ENCODE measurements around the gene FYCO1. TPM values are rescaled to one million over a fixed set of nuclear protein-coding genes. Genes with fewer than 3 reads are reported as not detected.

The FYCO1 gene
- total RNA-seq, 4 donors from 2014 or later, result 35.8 to 51.2 (median 43.8) TPM

DNA sequence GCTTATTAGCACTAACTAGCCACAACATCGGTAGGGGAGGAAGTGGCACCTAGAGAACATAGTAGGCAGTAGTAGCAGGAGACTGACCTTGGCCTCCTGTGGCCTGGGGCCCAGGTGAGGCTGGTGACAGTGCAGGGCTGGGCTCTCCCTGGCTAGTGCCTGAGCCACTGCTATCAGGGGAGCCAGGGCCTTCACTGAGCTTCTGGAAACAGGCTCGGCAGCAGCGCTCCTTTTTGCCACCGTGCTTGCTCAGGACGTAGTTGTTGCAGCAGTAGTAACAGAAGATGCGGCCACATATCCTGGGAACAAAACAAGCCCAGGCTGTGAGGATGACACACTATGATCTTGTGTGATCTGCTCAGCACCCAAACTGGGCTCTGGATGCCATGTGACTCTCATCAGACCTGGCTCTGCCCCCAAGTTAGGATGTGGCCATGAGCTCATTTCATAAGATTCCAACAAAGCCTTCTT, 37.3 kb downstream of the FYCO1 start:
- H3K4me1 ChIP-seq, result no peaks in the 10 kb centered on the region
- H3K36me3 ChIP-seq, result peaks cover 0 to 86% (median 3%) of the 10 kb centered on the region in 3 donors
- no peak overlapping the region for H3K4me3 ChIP-seq
- TF ChIP-seq, protein P1, sequence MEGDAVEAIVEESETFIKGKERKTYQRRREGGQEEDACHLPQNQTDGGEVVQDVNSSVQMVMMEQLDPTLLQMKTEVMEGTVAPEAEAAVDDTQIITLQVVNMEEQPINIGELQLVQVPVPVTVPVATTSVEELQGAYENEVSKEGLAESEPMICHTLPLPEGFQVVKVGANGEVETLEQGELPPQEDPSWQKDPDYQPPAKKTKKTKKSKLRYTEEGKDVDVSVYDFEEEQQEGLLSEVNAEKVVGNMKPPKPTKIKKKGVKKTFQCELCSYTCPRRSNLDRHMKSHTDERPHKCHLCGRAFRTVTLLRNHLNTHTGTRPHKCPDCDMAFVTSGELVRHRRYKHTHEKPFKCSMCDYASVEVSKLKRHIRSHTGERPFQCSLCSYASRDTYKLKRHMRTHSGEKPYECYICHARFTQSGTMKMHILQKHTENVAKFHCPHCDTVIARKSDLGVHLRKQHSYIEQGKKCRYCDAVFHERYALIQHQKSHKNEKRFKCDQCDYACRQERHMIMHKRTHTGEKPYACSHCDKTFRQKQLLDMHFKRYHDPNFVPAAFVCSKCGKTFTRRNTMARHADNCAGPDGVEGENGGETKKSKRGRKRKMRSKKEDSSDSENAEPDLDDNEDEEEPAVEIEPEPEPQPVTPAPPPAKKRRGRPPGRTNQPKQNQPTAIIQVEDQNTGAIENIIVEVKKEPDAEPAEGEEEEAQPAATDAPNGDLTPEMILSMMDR (IDR thresholded peaks at IDR 0.05), result no peak
- no peak for TF ChIP-seq POLR2A (IDR thresholded peaks at IDR 0.05)
- no peaks in the 10 kb centered on the region for H3K27me3 ChIP-seq
- no peaks in the 10 kb centered on the region for H3K9me3 ChIP-seq
- H3K27ac ChIP-seq, result peak overlapping the region in 1 of 4 donors; percentile 38
- DNase-seq, result no peak

DNA sequence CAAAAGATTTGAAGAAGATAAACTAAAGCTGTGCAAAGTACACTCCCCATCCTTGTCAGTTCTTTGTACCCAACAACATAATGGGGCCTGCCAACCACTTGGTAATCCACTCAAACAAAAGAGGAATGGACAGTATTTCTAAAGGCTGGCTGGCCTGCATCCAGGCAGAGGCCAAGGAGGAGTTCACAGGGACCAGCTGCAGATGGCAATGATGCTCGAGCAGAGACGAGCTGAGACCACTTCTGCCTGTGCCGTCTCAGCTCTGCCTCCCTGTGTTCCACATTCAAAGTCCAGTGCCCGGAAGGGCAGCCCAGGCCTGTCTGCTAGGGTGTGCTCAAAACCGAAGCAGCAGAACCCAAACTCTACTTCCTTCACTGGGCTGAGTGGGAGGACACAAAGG, 38.0 kb downstream of the FYCO1 start:
- TF ChIP-seq, protein P1 (IDR thresholded peaks at IDR 0.05), result no peak
- TF ChIP-seq POLR2A (IDR thresholded peaks at IDR 0.05), result no peak
- H3K4me3 ChIP-seq, result no peak overlapping the region
- no peaks in the 10 kb centered on the region for H3K27me3 ChIP-seq
- H3K4me1 ChIP-seq, result no peaks in the 10 kb centered on the region
- no peak overlapping the region for H3K27ac ChIP-seq
- no peaks in the 10 kb centered on the region for H3K9me3 ChIP-seq
- peaks cover 0 to 88% (median 3%) of the 10 kb centered on the region in 3 donors for H3K36me3 ChIP-seq
- no peak for DNase-seq

DNA sequence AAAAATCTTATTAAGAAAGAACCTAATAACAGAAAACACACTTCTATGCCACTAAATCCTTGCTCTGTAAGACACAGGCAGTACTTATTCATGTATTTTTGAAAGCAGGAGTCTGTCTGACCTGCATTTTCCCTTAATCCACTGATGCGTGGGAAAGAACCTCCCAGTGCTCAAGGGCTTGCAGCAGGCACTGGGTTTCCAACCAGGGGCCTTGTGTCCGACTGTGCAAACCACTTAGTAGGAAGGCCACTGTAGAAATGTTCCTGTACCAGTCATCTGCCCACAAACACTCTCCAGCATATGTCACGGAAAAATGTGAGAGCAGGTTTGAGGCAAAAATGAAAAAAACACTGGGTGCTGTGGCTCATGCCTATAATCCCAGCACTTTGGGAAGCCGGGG, 39.9 kb downstream of the FYCO1 start:
- Histone ChIP-seq H3K27me3 (no peaks in the 10 kb centered on the region), H3K4me3 (no peak overlapping the region), H3K27ac (no peak overlapping the region), H3K9me3 (no peaks in the 10 kb centered on the region), H3K4me1 (no peaks in the 10 kb centered on the region), H3K36me3 (peaks cover 0 to 88% (median 3%) of the 10 kb centered on the region in 3 donors)
- DNase-seq, result no peak
- TF ChIP-seq, protein P1 (IDR thresholded peaks at IDR 0.05), result no peak
- TF ChIP-seq POLR2A (IDR thresholded peaks at IDR 0.05), result no peak

DNA sequence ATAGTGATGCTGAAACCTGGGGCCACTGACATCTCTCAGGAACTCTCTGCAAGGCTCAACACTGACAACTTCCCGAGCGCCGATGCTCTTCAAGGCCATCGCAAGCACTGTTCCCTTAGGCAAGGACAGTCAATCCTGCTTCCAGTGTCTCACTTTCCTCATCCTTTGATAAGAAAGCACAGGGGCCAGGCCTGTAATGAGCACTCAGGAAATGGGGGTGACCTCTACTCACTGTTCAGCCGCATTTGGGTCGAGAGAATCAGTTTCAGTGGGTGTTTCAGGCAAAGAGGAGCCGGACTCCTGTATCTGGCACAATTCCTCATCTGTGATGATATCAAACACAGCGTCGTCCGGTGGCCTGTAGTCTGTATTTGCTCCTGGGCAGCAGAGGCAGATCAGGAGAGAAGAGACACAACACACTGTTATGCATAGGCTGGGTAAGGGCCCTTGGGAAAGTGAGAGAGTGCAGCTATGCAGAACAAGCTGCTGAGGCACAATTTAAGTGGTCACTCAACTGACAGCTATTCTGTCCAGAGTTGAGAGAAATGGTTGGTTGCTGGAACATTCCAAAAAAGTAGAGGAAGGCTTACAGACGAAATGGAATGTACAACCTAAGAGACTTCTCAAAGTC, 40.5 kb downstream of the FYCO1 start:
- Histone ChIP-seq H3K27ac (no peak overlapping the region), H3K4me1 (no peaks in the 10 kb centered on the region), H3K27me3 (no peaks in the 10 kb centered on the region), H3K9me3 (no peaks in the 10 kb centered on the region), H3K4me3 (no peak overlapping the region), H3K36me3 (peaks cover 0 to 88% (median 3%) of the 10 kb centered on the region in 3 donors)
- DNase-seq, result no peak
- TF ChIP-seq, protein P1 (IDR thresholded peaks at IDR 0.05), result no peak
- no peak for TF ChIP-seq POLR2A (IDR thresholded peaks at IDR 0.05)

DNA sequence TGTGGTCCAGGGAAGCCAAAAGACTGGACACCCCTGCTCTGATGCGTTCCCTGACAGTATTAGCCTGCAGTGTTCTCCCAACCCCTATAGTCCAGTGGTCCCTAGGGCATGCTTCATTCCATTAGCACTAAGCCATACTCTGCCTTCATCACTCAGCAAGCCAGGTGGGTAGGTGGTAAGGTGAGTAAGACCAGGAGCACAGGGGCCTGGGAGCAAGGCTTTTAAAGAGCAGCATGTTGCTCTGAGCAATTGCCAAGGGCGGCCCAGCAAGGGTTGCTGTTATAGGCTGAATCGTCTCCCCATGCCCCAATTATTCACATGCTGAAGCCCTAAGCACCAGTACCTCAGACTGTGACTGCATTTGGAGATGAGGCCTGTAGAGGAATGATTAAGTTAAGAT, 41.3 kb downstream of the FYCO1 start:
- Histone ChIP-seq H3K4me3 (no peak overlapping the region), H3K27me3 (no peaks in the 10 kb centered on the region), H3K36me3 (peaks cover 0 to 87% (median 1%) of the 10 kb centered on the region in 3 donors), H3K27ac (no peak overlapping the region), H3K4me1 (peaks cover 0 to 3% (median 0%) of the 10 kb centered on the region in 4 donors), H3K9me3 (no peaks in the 10 kb centered on the region)
- TF ChIP-seq, protein P1 (IDR thresholded peaks at IDR 0.05), result no peak
- no peak for TF ChIP-seq POLR2A (IDR thresholded peaks at IDR 0.05)
- DNase-seq, result no peak

Measured in Peyer's patch (tissue), 4 donors.